Heart right ventricle (tissue), 16 donors: Measurements from ENCODE around the gene CCNB2. TPM values are rescaled to one million over a fixed set of nuclear protein-coding genes. Genes with fewer than 3 reads are reported as not detected.

Experiments used
- ATAC-seq, 8 donors: fragments of 200-7000 bp; cut with Tn5 transposase; one replicate each; pipeline ENCODE4 v1.9.1; 2020; ENCODE audit warnings: mild to moderate bottlenecking in 8 of 8, moderate library complexity in 8 of 8, moderate number of reproducible peaks in 1 of 8
- DNase-seq, 2 donors: peaks; one replicate each; pipeline ENCODE4 v3.0.0-alpha.2; 2020
- H3K27ac ChIP-seq, 10 donors: fragments of 200-600 bp; sonication (generic) in 2 of 10; one replicate each; pipeline versions ENCODE4 v1.5.0 to v1.8.0; 2020 to 2022; ENCODE audit warnings: mild to moderate bottlenecking in 3 of 10
- H3K27me3 ChIP-seq, 7 donors: fragments of 200-600 bp; one replicate each; pipeline ENCODE4 v1.8.0; 2021 to 2022; ENCODE audit warnings: mild to moderate bottlenecking in 2 of 7
- H3K36me3 ChIP-seq, 9 donors: fragments of 200-600 bp; sonication (generic) in 1 of 9; one replicate each; pipeline versions ENCODE4 v1.5.0 to v1.8.0; 2020 to 2022; ENCODE audit warnings: mild to moderate bottlenecking in 2 of 9
- H3K4me1 ChIP-seq, 9 donors: fragments of 200-600 bp; sonication (generic) in 1 of 9; one replicate each; pipeline versions ENCODE4 v1.5.0 to v1.8.0; 2020 to 2022; ENCODE audit warnings: mild to moderate bottlenecking in 4 of 9
- H3K4me3 ChIP-seq, 10 donors: fragments of 200-600 bp; sonication (generic) in 2 of 10; one replicate each; pipeline versions ENCODE4 v1.5.0 to v1.8.0; 2020 to 2022; ENCODE audit warnings: mild to moderate bottlenecking in 7 of 10, moderate library complexity in 2 of 10
- H3K9me3 ChIP-seq, 11 donors: fragments of 200-600 bp in 10 of 11; sonication (generic) in 2 of 11; one replicate each; pipeline versions ENCODE4 v1.5.0 to v1.8.0; 2013 to 2022; ENCODE audit warnings: mild to moderate bottlenecking in 2 of 11, control low read depth in 1 of 11, moderate library complexity in 1 of 11
- CTCF ChIP-seq, 9 donors: fragments of 200-600 bp; sonication (generic) in 2 of 9; IDR thresholded peaks; one replicate each; pipeline versions ENCODE4 v1.5.0 to v1.8.0; 2021 to 2022; ENCODE audit warnings: antibody characterized with exemption in 9 of 9, mild to moderate bottlenecking in 5 of 9, moderate library complexity in 1 of 9
- WGBS, 2 donors: extraction: QIAGEN DNeasy Blood & Tissue Kit; methylation state at CpG; one replicate each; pipeline ENCODE4 v1.1.7; 2013; ENCODE audit warnings: inconsistent platforms in 1 of 2; 5-methylcytosine and 5-hydroxymethylcytosine counted together
- intact Hi-C, 10 donors: fragments of 100-400 bp; cut with DNase I; formaldehyde crosslinking; loops; one replicate each; pipeline versions ENCODE4 v1.11.1 to v1.14.2; 2022
- long read RNA-seq, 3 donors: library from polyadenylated mRNA; unstranded; transcript quantifications; one replicate each; pipeline ENCODE4 v2.0.0, GENCODE V29; 2020 to 2021
- polyA plus RNA-seq, 2 donors: library from polyadenylated mRNA; stranded (reverse); fragments of 200-250 nt; gene quantifications; one replicate each; pipeline ENCODE4 v1.2.3, GENCODE V29; 2013
- total RNA-seq, 10 donors: library from RNA; stranded (reverse); fragmentation: NEBNext Ultra II Directional in 3 of 10; extraction: Animal tissue kit (Norgen Biotek cat#: 25700) in 3 of 10; gene quantifications; one replicate each; pipeline versions ENCODE4 v1.2.1 to v1.2.4, GENCODE V29; 2021 to 2023
- donor health status: Arrhythmogenic right ventricular cardiomyopathy.
- donor health status: ischemic (EF 13 %, LVEDD 7.1; RV severe dilation, severe dysfunction).
- donor health status: healthy with polysubstance abuse.
- donor health status: DM: no; HTN: yes; CAD: no.
- donor health status: DM: no; HTN: no; CAD: no.
- donor health status: ischemic (EF 25% LVEDD 6.9; RV normal size, moderate dysfunction).
- donor health status: ischemic (EF 25% LVEDD 5.7; RV mildly dilated, moderate dysfunction).
- donor health status: healthy.
- donor health status: DM: yes; HTN: yes; CAD: no.
- donor health status: Ischemic cardiomyopathy.
- donor health status: ischemic (EF 35%, LVEDD 5.7; RV mildly dilated, moderate dysfunction).
- donor health status: nonischemic (EF 11% LVEDD 7.7; RV severe dilation, severe dysfunction).
- donor health status: DM: yes; HTN: yes; CAD: no.
- donor health status: PGD.
- donor health status: ischemic (EF 29% LVEDD 5.4; RV normal size, mild dysfunction).
- donor health status: nonischemic (EF 23%, LVEDD 6.1; RV moderate dilation, normal function).

Gene CCNB2
- total RNA-seq (1 to 10 TPM in 2 of 10 donors, under 1 TPM in 7, not detected in 1; 0.16 to 5.9 (median 0.62) TPM), polyA plus RNA-seq (under 1 TPM in 1 of 2 donors, not detected in 1; 0.22 TPM)
- long read RNA-seq, donor 1, partial matches to known transcripts: 0 of 1 reads
- long read RNA-seq, donor 1, other reads (novel, unspliced or antisense): 0 of 1 reads
- long read RNA-seq, donor 2, partial matches to known transcripts: 0 of 1 reads
- long read RNA-seq, donor 2, other reads (novel, unspliced or antisense): 1 of 1 reads
- long read RNA-seq, donor 3: 0 reads

GRCh38 chr15:59104912-59105732, at the start of gene CCNB2:
CCNB2 (plus strand) TSS chr15:59105146; CDS start chr15:59105269, 123 bp downstream.
- peaks cover 2 to 14% (median 7%) of the 10 kb centered on the region in 9 donors for H3K4me1 ChIP-seq
- no peaks in the 10 kb centered on the region for H3K9me3 ChIP-seq
- peak; percentile 99 to 100 (median 100) for ATAC-seq
- H3K27me3 ChIP-seq: no peaks in the 10 kb centered on the region
- no peak for TF ChIP-seq CTCF (IDR thresholded peaks at IDR 0.05)
- H3K4me3 ChIP-seq: peak within 1 kb of the TSS; percentile 52 to 81 (median 64)
- peaks cover 0 to 22% (median 0%) of the 10 kb centered on the region in 9 donors for H3K36me3 ChIP-seq
- peak within 1 kb of the TSS in 3 of 10 donors; percentile 28 to 80 (median 41) for H3K27ac ChIP-seq
- DNase-seq: peak; percentile 79 to 86
- WGBS, 2 donors: 0 to 1% methylated on average over 57 of the region's 57 CpGs
- intact Hi-C loops: loop anchor here in 2 of 10 donors (10.0 kb wide), 1 partner anchor 120 kb away; the partner anchor contains the start of gene RNF111 (in 2 of the 2)

- TF ChIP-seq CTCF (IDR thresholded peaks at IDR 0.05): no peak
- DNase-seq (no peak), ATAC-seq (no peak)
- Histone ChIP-seq H3K4me1 (peaks cover 0 to 9% (median 0%) of the 10 kb centered on the region in 9 donors), H3K9me3 (no peaks in the 10 kb centered on the region), H3K4me3 (no peak overlapping the region), H3K36me3 (peaks cover 0 to 100% (median 46%) of the 10 kb centered on the region in 9 donors), H3K27ac (no peak overlapping the region), H3K27me3 (no peaks in the 10 kb centered on the region)
- intact Hi-C loops: no loop called here
- 96 to 100% methylated on average over 2 of the region's 2 CpGs for WGBS, 2 donors
Measured at GRCh38 chr15:59059076-59059597, 45.8 kb upstream of the CCNB2 start.

- intact Hi-C loops: no loop called here
- Histone ChIP-seq H3K36me3 (peaks cover 0 to 100% (median 46%) of the 10 kb centered on the region in 9 donors), H3K27me3 (no peaks in the 10 kb centered on the region), H3K27ac (no peak overlapping the region), H3K4me3 (no peak overlapping the region), H3K4me1 (peaks cover 0 to 9% (median 0%) of the 10 kb centered on the region in 9 donors), H3K9me3 (no peaks in the 10 kb centered on the region)
- no peak for ATAC-seq
- no peak for TF ChIP-seq CTCF (IDR thresholded peaks at IDR 0.05)
- no peak for DNase-seq
- WGBS, 2 donors: 93 to 95% methylated on average over 4 of the region's 4 CpGs
Measured at GRCh38 chr15:59060348-59060747, 44.6 kb upstream of the CCNB2 start.

GRCh38 chr15:59063042-59063441, 41.9 kb upstream of the CCNB2 start:
- no peak for TF ChIP-seq CTCF (IDR thresholded peaks at IDR 0.05)
- H3K36me3 ChIP-seq: peaks cover 0 to 100% (median 69%) of the 10 kb centered on the region in 9 donors
- peaks cover 0 to 9% (median 0%) of the 10 kb centered on the region in 9 donors for H3K4me1 ChIP-seq
- 70 to 72% methylated on average over 4 of the region's 4 CpGs for WGBS, 2 donors
- H3K9me3 ChIP-seq: no peaks in the 10 kb centered on the region
- H3K27ac ChIP-seq: no peak overlapping the region
- no peaks in the 10 kb centered on the region for H3K27me3 ChIP-seq
- intact Hi-C loops: no loop called here
- peak in 1 of 8 donors; percentile 63 for ATAC-seq
- H3K4me3 ChIP-seq: no peak overlapping the region
- no peak for DNase-seq
